Renal pelvis (tissue), 4 donors: Measurements from ENCODE around the gene PDE11A. TPM values are rescaled to one million over a fixed set of nuclear protein-coding genes. Genes with fewer than 3 reads are reported as not detected.

Experiments used
- DNase-seq: peaks from one replicate; pipeline ENCODE4 v3.0.0-alpha.2; 2013
- polyA plus RNA-seq, 3 donors: library from polyadenylated mRNA; unstranded; fragments of 120-200 nt; gene quantifications; one replicate each; pipeline ENCODE4 v1.2.1, GENCODE V29; 2013; ENCODE audit not compliant: insufficient read length in 3 of 3

PDE11A gene
- polyA plus RNA-seq, 3 donors = 6.9 to 8.8 (median 8.3) TPM

GRCh38 chr2:177694348-177694747, 378.2 kb downstream of the PDE11A start:
- no peak for DNase-seq

GRCh38 chr2:177693658-177694339, 378.8 kb downstream of the PDE11A start:
- DNase-seq = no peak

- DNase-seq = no peak
Measured at GRCh38 chr2:177692783-177693269, 379.8 kb downstream of the PDE11A start.

GRCh38 chr2:177692042-177692782, 380.4 kb downstream of the PDE11A start:
- DNase-seq = no peak

GRCh38 chr2:177691177-177691576, 381.4 kb downstream of the PDE11A start:
- DNase-seq = no peak

- DNase-seq = no peak
Measured at GRCh38 chr2:177689623-177690022, 383.0 kb downstream of the PDE11A start.

- no peak for DNase-seq
Measured at GRCh38 chr2:177688844-177689243, 383.7 kb downstream of the PDE11A start.

- DNase-seq = no peak
Measured at GRCh38 chr2:177683661-177684069, 388.9 kb downstream of the PDE11A start.

GRCh38 chr2:177682836-177683660, 389.5 kb downstream of the PDE11A start:
- no peak for DNase-seq

GRCh38 chr2:177682006-177682405, 390.6 kb downstream of the PDE11A start:
- DNase-seq = no peak

- DNase-seq = no peak
Measured at GRCh38 chr2:177680866-177681712, 391.5 kb downstream of the PDE11A start.

- DNase-seq = no peak
Measured at GRCh38 chr2:177679611-177680605, 392.7 kb downstream of the PDE11A start.

- no peak for DNase-seq
Measured at GRCh38 chr2:177678939-177679338, 393.6 kb downstream of the PDE11A start.

GRCh38 chr2:177676636-177677035, 395.9 kb downstream of the PDE11A start:
- DNase-seq = no peak

- no peak for DNase-seq
Measured at GRCh38 chr2:177675825-177676224, 396.8 kb downstream of the PDE11A start.

- DNase-seq = peak; percentile 80
Measured at GRCh38 chr2:177675350-177675821, 397.2 kb downstream of the PDE11A start.

GRCh38 chr2:177673602-177674595, 398.7 kb downstream of the PDE11A start:
- DNase-seq = no peak

- no peak for DNase-seq
Measured at GRCh38 chr2:177671662-177672061, 400.9 kb downstream of the PDE11A start.
